MM.1S (cell line): ENCODE measurements around the gene EXOSC3.

Experiments
- CTCF ChIP-seq: fragments of 300-600 bp; sonication (generic); IDR thresholded peaks from 2 replicates; pipeline ENCODE4 v1.5.1; 2016; ENCODE audit warnings: antibody characterized with exemption, low read length, mixed read lengths
- EZH2 ChIP-seq: fragments of 300-600 bp; sonication (generic); optimal IDR thresholded peaks from 2 replicates; pipeline ENCODE3; 2017; ENCODE audit warnings: low read depth, mild to moderate bottlenecking, antibody characterized with exemption, low read length, mixed read lengths

- TF ChIP-seq CTCF (no peak), EZH2 (no peak)
Measured at GRCh38 chr9:37784291-37784615, 611 bp downstream of the EXOSC3 start.
